ENCODE measurements around the gene YY1. TPM values are rescaled to one million over a fixed set of nuclear protein-coding genes. Genes with fewer than 3 reads are reported as not detected.

Gene YY1
- polyA plus RNA-seq, 2 of the 4 experiments (the other 2 are of a cell fraction), result 58.4 to 65.8 TPM

GRCh38 chr14:100192672-100193416 lies 46.1 kb upstream of the YY1 start (continued):
- TF ChIP-seq REST (IDR thresholded peaks at IDR 0.05), result no peak
- TF ChIP-seq CHD2 (IDR thresholded peaks at IDR 0.05; ENCODE audit: low read length, partially characterized antibody), result no peak
- TF ChIP-seq HEYL (CRISPR knock-in tag; IDR thresholded peaks at IDR 0.05), result no peak
- TF ChIP-seq BCL3 (IDR thresholded peaks at IDR 0.05), result peak; percentile 35; the same call in 1 of the 3 replicates
- peak; percentile 81 for TF ChIP-seq MAX (IDR thresholded peaks at IDR 0.05)
- TF ChIP-seq POLR2A (IDR thresholded peaks at IDR 0.05; ENCODE audit: low read length), result peak; percentile 39
- no peak for TF ChIP-seq PBX3 (IDR thresholded peaks at IDR 0.05)
- no peak for TF ChIP-seq ZFP36 (IDR thresholded peaks at IDR 0.05; ENCODE audit: borderline replicate concordance, partially characterized antibody)
- no peak for TF ChIP-seq BHLHE40 (IDR thresholded peaks at IDR 0.05; ENCODE audit: low read depth, low read length)
- peak in 1 of 2 experiments; percentile 70; a peak in 3 of 5 replicates for TF ChIP-seq JUN (IDR thresholded peaks at IDR 0.05)
- no peak for TF ChIP-seq CBX8 (IDR thresholded peaks at IDR 0.05)
- peak; percentile 81 for TF ChIP-seq HOXB13 (CRISPR knock-in tag; IDR thresholded peaks at IDR 0.05; ENCODE audit: low read depth)
- peak; percentile 40; the same call in 1 of the 2 replicates for TF ChIP-seq HMGXB4 (CRISPR knock-in tag; IDR thresholded peaks at IDR 0.05; ENCODE audit: borderline replicate concordance)
- TF ChIP-seq MYC (IDR thresholded peaks at IDR 0.05; ENCODE audit: borderline replicate concordance, low read length), result no peak; the same call in none of the 2 replicates
- TF ChIP-seq ELK1 (IDR thresholded peaks at IDR 0.05; ENCODE audit: low read depth, low read length), result no peak
- TF ChIP-seq FOXS1 (CRISPR knock-in tag; IDR thresholded peaks at IDR 0.05), result no peak
- no peak for TF ChIP-seq HOXA7 (CRISPR knock-in tag; IDR thresholded peaks at IDR 0.05)
- no peak for TF ChIP-seq TFCP2L1 (CRISPR knock-in tag; IDR thresholded peaks at IDR 0.05)
- TF ChIP-seq MAFK (IDR thresholded peaks at IDR 0.05; ENCODE audit: partially characterized antibody), result no peak
- no peak for TF ChIP-seq JUNB (IDR thresholded peaks at IDR 0.05)
- no peak for TF ChIP-seq ZSCAN20 (CRISPR knock-in tag; IDR thresholded peaks at IDR 0.05)

All from A549 (cell line).